K562 (cell line): ENCODE measurements around the gene NEURL4. TPM values are rescaled to one million over a fixed set of nuclear protein-coding genes. Genes with fewer than 3 reads are reported as not detected.

Source experiments
- ATAC-seq: fragments of 200-7000 bp; cut with Tn5 transposase; 3 replicates; pipeline ENCODE4 v1.9.1; 2020; ENCODE audit warnings: moderate library complexity
- BruUV-seq: library from RNA; stranded (reverse); fragments of 400-500 nt; replicated peaks from 2 replicates; lab custom pipeline; 2021; lab: Mats Ljungman, UMichigan
- CTCF ChIA-PET: fragments of 300-600 bp; formaldehyde crosslinking; extraction: SDS; loops from one replicate; lab custom pipeline; 2021; ENCODE audit warnings: low intra/inter-chr PET ratio; lab: Yijun Ruan, JAX
- POLR2A ChIA-PET: fragments of 300-600, 350-650 bp; sonication (Branson Sonifier 250); formaldehyde crosslinking; extraction: SDS; loops from one replicate; lab custom pipeline; 2021; ENCODE audit warnings: antibody characterized with exemption, inconsistent platforms; lab: Yijun Ruan, JAX
- DNase-seq, 4 experiments: peaks; one replicate each; pipeline versions ENCODE4 v3.0.0 to v3.0.0-alpha.2; 2011 to 2018; ENCODE audit warnings: low spot score in 3 of 4, mixed read lengths in 3 of 4; ENCODE audit errors: extremely low read depth in 1 of 4
- FAIRE-seq: peaks from 2 replicates; lab custom pipeline; 2011; peaks lifted over from hg19 to GRCh38; lab: Jason Lieb, UNC
- H2AFZ ChIP-seq: 2 replicates; pipeline ENCODE4 v1.6.0; 2011; ENCODE audit warnings: low read depth, low read length, control low read depth, inconsistent platforms
- H3K27ac ChIP-seq: fragments of 200-600 bp; 3 replicates; pipeline ENCODE4 v1.8.0; 2011; ENCODE audit warnings: low read depth, mild to moderate bottlenecking, control low read depth, inconsistent platforms, low read length, moderate library complexity, mixed read lengths; ENCODE audit errors: extremely low read depth
- H3K27me3 ChIP-seq, 2 experiments: fragments of 300-600 bp in 1 of 2; 2 replicates in 1 of 2; 3 replicates in 1 of 2; pipeline versions ENCODE4 v1.6.0 to v1.8.0; 2011; ENCODE audit warnings: inconsistent platforms in 2 of 2, low read length in 2 of 2, mild to moderate bottlenecking in 1 of 2, mixed read lengths in 1 of 2, moderate library complexity in 1 of 2; ENCODE audit not compliant: control insufficient read depth in 2 of 2, insufficient read depth in 2 of 2
- H3K36me3 ChIP-seq: fragments of 300-600 bp; 3 replicates; pipeline ENCODE4 v1.8.0; 2011; ENCODE audit warnings: mild to moderate bottlenecking, low read length, inconsistent platforms; ENCODE audit not compliant: control insufficient read depth, insufficient read depth
- H3K4me1 ChIP-seq, 2 experiments: fragments of 200-600 bp in 1 of 2; replicated peaks in 1 of 2; 2 replicates in 1 of 2; 3 replicates in 1 of 2; pipeline versions ENCODE4 v1.5.1 to v1.8.0; 2011; ENCODE audit warnings: inconsistent platforms in 2 of 2, low read length in 2 of 2, mild to moderate bottlenecking in 1 of 2, mixed read lengths in 1 of 2, moderate library complexity in 1 of 2; ENCODE audit not compliant: control insufficient read depth in 2 of 2, insufficient read depth in 2 of 2
- H3K4me2 ChIP-seq: 2 replicates; pipeline ENCODE4 v1.6.1; 2011; ENCODE audit warnings: low read length, control low read depth, inconsistent platforms, mixed read lengths; ENCODE audit not compliant: insufficient read depth
- H3K4me3 ChIP-seq: fragments of 200-600 bp; sonication (generic), shearing (Covaris generic); 2 replicates; pipeline ENCODE4 v1.5.1; 2016; ENCODE audit warnings: control low read depth, inconsistent platforms
- H3K79me2 ChIP-seq: fragments of 200-600 bp; 3 replicates; pipeline ENCODE4 v1.8.0; 2011; ENCODE audit warnings: low read length, inconsistent platforms; ENCODE audit not compliant: control insufficient read depth, insufficient read depth
- H3K9ac ChIP-seq, 2 experiments: 2 replicates each; pipeline versions ENCODE4 v1.6.0 to v1.6.1; 2011; ENCODE audit warnings: low read depth in 2 of 2, low read length in 2 of 2, control low read depth in 1 of 2, inconsistent platforms in 1 of 2, mild to moderate bottlenecking in 1 of 2, mixed read lengths in 1 of 2; ENCODE audit not compliant: insufficient read depth in 1 of 2
- H3K9me1 ChIP-seq: one replicate; pipeline ENCODE4 v1.6.0; 2011; ENCODE audit warnings: inconsistent platforms, mild to moderate bottlenecking, low read length, moderate library complexity; ENCODE audit not compliant: control insufficient read depth, insufficient read depth
- H3K9me3 ChIP-seq: replicated peaks from 2 replicates; pipeline ENCODE4 v1.5.1; 2011; ENCODE audit warnings: low read depth, low read length, inconsistent platforms; ENCODE audit not compliant: control insufficient read depth, insufficient read depth
- H4K20me1 ChIP-seq: replicated peaks from 2 replicates; pipeline ENCODE4 v1.6.1; 2011; ENCODE audit warnings: low read length, inconsistent platforms, mixed read lengths; ENCODE audit not compliant: control insufficient read depth, insufficient read depth
- ARID2 ChIP-seq: fragments of 450-650 bp; IDR thresholded peaks from 2 replicates; pipeline ENCODE4 v1.6.1; 2017; ENCODE audit warnings: antibody characterized with exemption, mild to moderate bottlenecking
- DMBX1 ChIP-seq: fragments of 250-450 bp; sonication (Bioruptor Pico); IDR thresholded peaks from 2 replicates; pipeline ENCODE4 v1.8.0; 2022; ENCODE audit warnings: inconsistent platforms, mild to moderate bottlenecking, moderate library complexity, borderline replicate concordance
- ELK1 ChIP-seq: sonication (generic); formaldehyde crosslinking; IDR thresholded peaks from 2 replicates; pipeline ENCODE4 v1.8.1; 2022; ENCODE audit warnings: missing genetic modification reagents
- FOSL1 ChIP-seq: fragments of 200-800 bp; sonication (Bioruptor generic); conservative IDR thresholded peaks from 2 replicates; pipeline ENCODE4 v1.6.1; 2016; ENCODE audit warnings: missing genetic modification characterization, missing compliant biosample characterization
- FOXM1 ChIP-seq, 2 experiments: fragments of 450-650 bp in 1 of 2; sonication (generic) in 1 of 2; formaldehyde crosslinking in 1 of 2; IDR thresholded peaks; 2 replicates each; pipeline versions ENCODE4 v1.6.1 to v1.9.0; 2017 to 2022; ENCODE audit warnings: low read depth in 2 of 2, mild to moderate bottlenecking in 2 of 2, missing genetic modification reagents in 1 of 2, moderate library complexity in 1 of 2
- MAX ChIP-seq: sonication (generic); formaldehyde crosslinking; IDR thresholded peaks from 2 replicates; pipeline ENCODE4 v1.9.0; 2022; ENCODE audit warnings: mild to moderate bottlenecking, missing genetic modification reagents
- PML ChIP-seq: IDR thresholded peaks from 2 replicates; pipeline ENCODE4 v1.6.1; 2012; ENCODE audit warnings: low read length, inconsistent platforms
- SRSF9 ChIP-seq: fragments of 200-400 bp; formaldehyde crosslinking; IDR thresholded peaks from 2 replicates; pipeline ENCODE4 v1.6.1; 2017; ENCODE audit warnings: low read depth, low read length, borderline replicate concordance
- ZNF780A ChIP-seq: fragments of 250-450 bp; sonication (Bioruptor Pico); IDR thresholded peaks from 2 replicates; pipeline ENCODE4 v1.5.0; 2021; ENCODE audit warnings: mild to moderate bottlenecking
- ZSCAN29 ChIP-seq: fragments of 450-650 bp; IDR thresholded peaks from 2 replicates; pipeline ENCODE4 v1.6.1; 2017
- WGBS: fragments of 100-300 bp; shearing (Covaris generic); methylation state at CpG from one replicate; pipeline ENCODE4 v1.1.6; 2016; ENCODE audit warnings: low coverage, mixed read lengths; ENCODE audit not compliant: insufficient coverage; ENCODE audit errors: missing lambda C conversion rate; 5-methylcytosine and 5-hydroxymethylcytosine counted together
- in situ Hi-C: fragments of 300-500 bp; cut with MboI; formaldehyde crosslinking; loops from 4 replicates; pipeline ENCODE4 v1.15.0; 2018; ENCODE audit warnings: inconsistent platforms, mixed read lengths
- intact Hi-C: fragments of 100-400 bp; cut with micrococcal nuclease; formaldehyde crosslinking; loops from 2 replicates; pipeline ENCODE4 v1.14.2; 2022
- polyA plus RNA-seq, 8 experiments: library from polyadenylated mRNA; depleted of rRNA in 4 of 8; stranded (reverse) in 5 of 8; unstranded in 3 of 8; fragments of >200 nt; fragmentation: Nextera tagmentation in 2 of 8; fragmentation: Illumina TruSeq in 1 of 8; extraction: Ambion mirVana in 2 of 8; extraction: Trizol in 1 of 8; gene quantifications; 2 replicates each; pipeline versions ENCODE4 v1.2.1 to v1.2.3, GENCODE V29; 2011 to 2014; ENCODE audit warnings: inconsistent platforms in 1 of 8, missing spikeins in 1 of 8
- total RNA-seq, 7 experiments: library from RNA; depleted of rRNA in 6 of 7; stranded (reverse); fragments of >200 nt in 6 of 7; fragmentation: Illumina TruSeq in 2 of 7; extraction: Trizol in 2 of 7; gene quantifications; 2 replicates each; pipeline versions ENCODE4 v1.2.1 to v1.2.3, GENCODE V29; 2011 to 2021; ENCODE audit warnings: low replicate concordance in 1 of 7
- TF ChIP-seq, protein P1 (sequence below): fragments of 450-650 bp; IDR thresholded peaks from 2 replicates; pipeline ENCODE4 v1.6.1; 2018; ENCODE audit not compliant: partially characterized antibody

The NEURL4 gene
- total and polyA plus RNA-seq, 9 of the 15 experiments (the other 6 are each of a cell fraction or from before 2014, with no cell fraction given): 0.08 to 37.4 (median 11.5) TPM

DNA sequence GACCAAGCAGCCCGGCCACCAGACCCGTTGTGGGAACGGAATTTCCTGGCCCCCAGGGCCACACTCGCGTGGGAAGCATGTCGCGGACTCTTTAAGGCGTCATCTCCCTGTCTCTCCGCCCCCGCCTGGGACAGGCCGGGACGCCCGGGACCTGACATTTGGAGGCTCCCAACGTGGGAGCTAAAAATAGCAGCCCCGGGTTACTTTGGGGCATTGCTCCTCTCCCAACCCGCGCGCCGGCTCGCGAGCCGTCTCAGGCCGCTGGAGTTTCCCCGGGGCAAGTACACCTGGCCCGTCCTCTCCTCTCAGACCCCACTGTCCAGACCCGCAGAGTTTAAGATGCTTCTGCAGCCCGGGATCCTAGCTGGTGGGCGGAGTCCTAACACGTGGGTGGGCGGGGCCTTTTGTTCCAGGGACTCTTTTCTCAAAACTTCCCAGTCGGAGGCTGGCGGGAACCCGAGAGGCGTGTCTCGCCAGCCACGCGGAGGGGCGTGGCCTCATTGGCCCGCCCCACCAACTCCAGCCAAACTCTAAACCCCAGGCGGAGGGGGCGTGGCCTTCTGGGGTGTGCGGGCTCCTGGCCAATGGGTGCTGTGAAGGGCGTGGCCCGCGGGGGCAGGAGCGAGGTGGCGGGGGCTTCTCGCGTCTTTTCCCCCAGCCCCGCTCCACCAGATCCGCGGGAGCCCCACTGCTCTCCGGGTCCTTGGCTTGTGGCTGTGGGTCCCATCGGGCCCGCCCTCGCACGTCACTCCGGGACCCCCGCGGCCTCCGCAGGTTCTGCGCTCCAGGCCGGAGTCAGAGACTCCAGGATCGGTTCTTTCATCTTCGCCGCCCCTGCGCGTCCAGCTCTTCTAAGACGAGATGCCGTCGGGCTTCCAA, 47.8 kb downstream of the NEURL4 start, which contains the start of gene SLC2A4 (continued):
- TF ChIP-seq ZSCAN29 (no peak), DMBX1 (no peak), PML (no peak), ZNF780A (CRISPR knock-in tag) (no peak), FOSL1 (tag) (no peak), MAX (peak; percentile 73)

DNA sequence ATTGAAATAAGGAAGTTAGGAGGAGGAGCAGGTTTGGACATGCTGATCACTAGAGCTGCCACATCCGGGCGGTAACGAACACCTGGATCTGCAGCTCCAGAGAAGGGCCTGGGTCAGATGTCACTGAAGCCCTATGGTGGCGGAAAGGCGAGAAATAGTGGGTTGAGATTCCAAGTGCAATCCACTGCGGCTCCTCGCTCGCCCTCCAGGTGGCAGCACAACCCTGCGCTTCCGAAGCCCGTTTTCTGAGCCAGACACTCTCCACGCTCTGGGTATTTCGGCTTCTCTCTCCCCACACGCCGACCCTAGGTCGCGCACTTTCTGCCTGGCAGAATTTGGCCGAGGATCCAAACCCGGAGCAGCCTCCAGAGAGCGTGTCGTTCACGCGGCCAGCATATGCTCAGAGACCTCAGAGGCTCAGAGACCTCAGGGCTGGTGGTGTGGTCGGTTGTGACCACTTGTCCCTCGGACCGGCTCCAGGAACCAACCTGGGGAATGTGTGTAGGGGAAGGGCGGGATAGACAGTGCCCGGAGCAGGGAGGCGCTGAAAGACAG, 48.5 kb downstream of the NEURL4 start:
- ATAC-seq: peak; percentile 83
- Histone ChIP-seq H2AFZ (peak overlapping the region; percentile 91), H4K20me1 (no peaks in the 10 kb centered on the region; the same call in 1 of the 2 replicates), H3K4me1 (peaks cover 15 to 41% of the 10 kb centered on the region in 2 experiments; a peak in 4 of 5 replicates), H3K9ac (peak overlapping the region; percentile 65 to 97), H3K27me3 (no peaks in the 10 kb centered on the region), H3K27ac (peak overlapping the region; percentile 74), H3K9me3 (no peaks in the 10 kb centered on the region), H3K9me1 (no peaks in the 10 kb centered on the region), H3K36me3 (0 out of 3 replicates have a peak, but pooled peaks cover 3% of the 10 kb centered on the region), H3K79me2 (no peaks in the 10 kb centered on the region; the same call in 2 of the 3 replicates), H3K4me2 (peak overlapping the region; percentile 84), H3K4me3 (peak overlapping the region; percentile 65)
- 2% methylated on average over 22 of the region's 29 CpGs for WGBS
- ChIA-PET POLR2A (interaction anchor here (1.0 to 1.8 kb wide), 2 partner anchors 27 to 33 kb away, joined by 4 to 6 read pairs; no protein-coding TSS in a partner anchor), CTCF (interaction anchor here (0.6 to 2.3 kb wide), 4 partner anchors 15 to 686 kb away, joined by 3 to 32 read pairs (median 11); no protein-coding TSS in a partner anchor)
- peak; percentile 68 to 88 (median 74) for DNase-seq
- no TSS peak for BruUV-seq
- FAIRE-seq: peak; percentile 89
- in situ Hi-C loops: loop anchor here (5.0 kb wide), 1 partner anchor 62 kb away; no protein-coding TSS in a partner anchor
- intact Hi-C loops: loop anchor here (1.0 to 5.0 kb wide), 3 partner anchors 16 to 64 kb away; partner anchors contain the start of gene PHF23
- TF ChIP-seq ELK1 (CRISPR knock-in tag): no peak
- TF ChIP-seq FOXM1 (IDR thresholded peaks at IDR 0.05; ENCODE audit: low read depth): no peak
- TF ChIP-seq FOXM1 (CRISPR knock-in tag; IDR thresholded peaks at IDR 0.05; ENCODE audit: low read depth): 0 out of 2 replicates have a peak, but pooled peaks have one; percentile 40
- TF ChIP-seq SRSF9: no peak
- TF ChIP-seq, protein P1, sequence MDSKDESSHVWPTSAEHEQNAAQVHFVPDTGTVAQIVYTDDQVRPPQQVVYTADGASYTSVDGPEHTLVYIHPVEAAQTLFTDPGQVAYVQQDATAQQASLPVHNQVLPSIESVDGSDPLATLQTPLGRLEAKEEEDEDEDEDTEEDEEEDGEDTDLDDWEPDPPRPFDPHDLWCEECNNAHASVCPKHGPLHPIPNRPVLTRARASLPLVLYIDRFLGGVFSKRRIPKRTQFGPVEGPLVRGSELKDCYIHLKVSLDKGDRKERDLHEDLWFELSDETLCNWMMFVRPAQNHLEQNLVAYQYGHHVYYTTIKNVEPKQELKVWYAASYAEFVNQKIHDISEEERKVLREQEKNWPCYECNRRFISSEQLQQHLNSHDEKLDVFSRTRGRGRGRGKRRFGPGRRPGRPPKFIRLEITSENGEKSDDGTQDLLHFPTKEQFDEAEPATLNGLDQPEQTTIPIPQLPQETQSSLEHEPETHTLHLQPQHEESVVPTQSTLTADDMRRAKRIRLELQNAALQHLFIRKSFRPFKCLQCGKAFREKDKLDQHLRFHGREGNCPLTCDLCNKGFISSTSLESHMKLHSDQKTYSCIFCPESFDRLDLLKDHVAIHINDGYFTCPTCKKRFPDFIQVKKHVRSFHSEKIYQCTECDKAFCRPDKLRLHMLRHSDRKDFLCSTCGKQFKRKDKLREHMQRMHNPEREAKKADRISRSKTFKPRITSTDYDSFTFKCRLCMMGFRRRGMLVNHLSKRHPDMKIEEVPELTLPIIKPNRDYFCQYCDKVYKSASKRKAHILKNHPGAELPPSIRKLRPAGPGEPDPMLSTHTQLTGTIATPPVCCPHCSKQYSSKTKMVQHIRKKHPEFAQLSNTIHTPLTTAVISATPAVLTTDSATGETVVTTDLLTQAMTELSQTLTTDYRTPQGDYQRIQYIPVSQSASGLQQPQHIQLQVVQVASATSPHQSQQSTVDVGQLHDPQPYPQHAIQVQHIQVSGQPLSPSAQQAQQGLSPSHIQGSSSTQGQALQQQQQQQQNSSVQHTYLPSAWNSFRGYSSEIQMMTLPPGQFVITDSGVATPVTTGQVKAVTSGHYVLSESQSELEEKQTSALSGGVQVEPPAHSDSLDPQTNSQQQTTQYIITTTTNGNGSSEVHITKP: peak; percentile 41
- TF ChIP-seq ARID2: peak; percentile 81
